ENCODE measurements around the gene KCNJ2.

KCNJ2 gene

GRCh38 chr17:70205401-70205800, 36.1 kb downstream of the KCNJ2 start:
- DNase-seq (ENCODE audit: low spot score), result no peak

DNA sequence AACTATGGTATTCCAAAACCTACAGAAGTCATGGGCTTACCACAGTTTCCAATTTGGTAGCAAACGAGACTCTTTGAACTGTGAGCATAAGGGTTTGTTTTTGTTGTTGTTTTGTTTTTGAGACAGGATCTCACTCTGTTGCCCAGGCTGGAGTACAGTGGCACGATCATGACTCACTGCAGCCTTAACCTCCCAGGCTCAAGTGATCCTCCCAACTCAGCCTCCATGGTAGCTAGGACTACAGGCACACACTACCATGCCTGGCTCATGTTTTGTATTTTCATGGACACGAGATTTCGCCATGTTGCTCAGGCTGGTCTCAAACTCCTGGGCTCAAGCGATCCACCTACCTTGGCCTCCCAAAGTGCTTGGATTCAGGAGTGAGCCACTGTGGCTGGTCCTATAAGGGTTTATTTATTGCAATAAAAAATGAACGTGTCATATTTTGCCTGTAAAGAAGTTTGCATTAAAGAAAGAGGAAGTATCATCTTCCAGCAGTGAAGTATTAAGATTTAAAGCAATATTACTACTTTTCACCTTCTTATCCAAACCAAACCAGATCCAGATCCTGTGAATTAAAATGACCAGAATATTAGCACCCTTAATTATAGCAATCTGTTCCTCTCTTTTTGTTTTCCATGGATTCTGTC, 37.2 kb downstream of the KCNJ2 start:
- no peak for DNase-seq (ENCODE audit: low spot score)

DNA sequence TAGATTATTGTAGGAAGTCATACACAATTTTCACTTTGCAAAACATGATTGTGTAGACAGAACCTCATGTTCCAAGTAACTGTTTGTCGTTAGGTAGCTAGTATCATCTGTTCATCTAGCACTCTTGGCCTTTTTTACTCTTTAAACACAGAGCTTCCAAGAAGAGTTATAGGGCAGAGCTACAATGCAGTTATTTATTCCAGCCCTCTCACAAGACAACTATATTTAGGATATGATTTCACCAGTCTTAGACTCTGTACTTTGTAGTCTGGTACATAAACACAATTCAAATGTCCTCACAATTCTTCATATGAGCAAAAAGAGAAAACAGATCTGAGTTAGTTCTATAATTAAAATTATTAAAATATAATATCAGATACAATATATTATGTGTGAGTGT, 37.9 kb downstream of the KCNJ2 start:
- no peak for DNase-seq (ENCODE audit: low spot score)

GRCh38 chr17:70208080-70208794, 38.9 kb downstream of the KCNJ2 start:
- DNase-seq (ENCODE audit: low spot score), result no peak

GRCh38 chr17:70208825-70209555, 39.7 kb downstream of the KCNJ2 start:
- no peak for DNase-seq (ENCODE audit: low spot score)

DNA sequence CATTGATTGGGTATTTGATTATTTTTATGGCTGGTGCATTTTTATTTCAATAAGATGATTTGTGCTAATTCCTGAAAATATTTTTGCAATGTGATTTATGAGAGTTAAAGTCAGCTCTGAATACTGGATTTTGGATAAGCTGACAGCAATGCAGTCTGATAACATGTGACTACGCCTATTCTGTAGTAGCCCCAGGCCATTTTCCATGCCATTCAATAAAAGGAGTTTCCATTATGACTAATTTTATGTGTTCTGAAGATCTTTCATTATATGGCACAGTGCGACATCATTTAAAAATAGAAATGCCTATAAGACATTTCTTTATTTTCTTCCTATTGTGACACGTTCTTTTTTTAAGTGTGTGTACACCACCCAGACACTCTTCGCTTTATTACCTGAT, 46.3 kb downstream of the KCNJ2 start:
- DNase-seq (ENCODE audit: low spot score), result no peak

DNA sequence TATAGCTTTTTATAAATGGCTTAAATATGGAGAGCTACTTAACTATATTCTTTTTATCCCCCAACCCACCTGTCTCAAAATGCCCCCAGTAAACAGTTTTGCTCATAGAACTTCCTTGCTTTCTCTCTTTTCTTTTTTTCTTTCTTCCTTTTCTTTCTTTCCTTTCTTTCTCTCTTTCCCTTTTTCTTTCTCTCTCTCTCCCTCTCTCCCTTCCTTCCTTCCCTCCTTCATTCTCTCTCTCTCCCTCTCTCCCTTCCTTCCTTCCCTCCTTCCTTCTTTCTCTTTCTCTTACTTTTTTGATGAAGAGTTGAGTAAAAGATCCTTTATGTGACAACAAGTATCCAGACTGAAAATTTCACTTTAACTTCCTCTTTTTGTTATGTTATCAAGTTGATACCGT, 48.2 kb downstream of the KCNJ2 start:
- no peak for DNase-seq (ENCODE audit: low spot score)

DNA sequence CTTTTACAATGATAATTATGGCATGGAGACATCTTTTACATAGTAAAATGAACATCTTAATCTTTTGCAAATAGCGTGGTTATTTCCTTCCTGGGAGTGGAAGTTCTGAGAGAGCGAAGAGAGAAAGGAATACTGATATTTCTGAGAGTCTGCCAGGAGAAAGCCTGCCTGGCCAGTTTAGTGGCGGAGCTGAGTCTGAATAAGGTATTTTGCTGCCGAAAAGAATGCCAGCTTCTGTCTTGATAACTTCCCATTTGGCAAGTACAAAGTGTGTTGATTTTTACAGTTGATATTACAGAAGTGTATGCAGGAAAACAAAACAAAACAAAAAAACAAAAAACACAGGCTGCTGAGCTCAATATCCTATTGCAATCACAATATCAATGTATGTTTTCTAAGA, 55.9 kb downstream of the KCNJ2 start:
- DNase-seq (ENCODE audit: low spot score), result no peak
